Myometrial cell (primary cell): ENCODE measurements around the gene ROBO1. TPM values are rescaled to one million over a fixed set of nuclear protein-coding genes. Genes with fewer than 3 reads are reported as not detected.

ENCODE experiments used
- total RNA-seq: library from RNA; depleted of rRNA; stranded (reverse); fragments of >200 nt; gene quantifications from 2 replicates; pipeline ENCODE4 v1.2.3, GENCODE V29; 2015

ROBO1 gene
- total RNA-seq: 20.5 and 34.9 TPM in 2 replicates

DNA sequence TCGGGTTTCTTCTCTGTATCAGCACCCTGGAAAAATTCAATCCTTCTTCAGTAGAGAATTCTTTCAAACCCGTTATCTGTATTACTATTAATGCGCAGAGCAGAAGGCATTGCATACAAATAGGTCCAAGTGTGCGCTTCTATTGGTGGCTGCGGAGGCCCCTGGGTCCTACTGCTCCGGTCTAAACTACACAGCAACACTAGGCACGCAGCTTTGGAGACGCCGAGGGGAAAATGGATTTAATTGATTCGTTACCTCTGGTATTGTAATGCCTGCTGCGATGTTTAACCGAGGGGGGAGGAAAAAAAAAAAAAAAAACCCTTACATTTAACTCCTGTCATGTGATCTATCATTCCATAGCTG lies at the start of gene ROBO1:
Gene ROBO1, minus strand, starts transcription at position 94 of the 363 bp plus-strand sequence.

